ENCODE measurements around the gene HS3ST3A1. TPM values are rescaled to one million over a fixed set of nuclear protein-coding genes. Genes with fewer than 3 reads are reported as not detected.

HS3ST3A1 gene
- total RNA-seq, 1 donor from 2014 or later: 7.5 TPM

DNA sequence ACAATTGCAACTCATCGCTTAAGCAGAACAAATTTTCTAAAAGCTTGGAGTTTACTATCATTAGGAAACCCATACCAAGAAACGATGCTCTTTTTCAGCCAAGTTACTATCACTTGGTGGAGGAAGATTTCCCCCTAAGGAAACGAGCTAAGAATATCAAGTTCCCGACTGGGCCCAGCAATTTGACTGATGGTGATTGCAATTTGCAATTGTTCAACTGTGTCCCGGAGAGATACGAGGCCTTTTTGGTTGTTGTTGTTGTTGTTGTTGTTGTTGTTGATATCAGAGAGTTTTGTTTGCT is 6.2 kb downstream of the HS3ST3A1 start:
- Mint-ChIP-seq H3K36me3 (ENCODE audit: unreplicated experiment) (no peaks in the 10 kb centered on the region), H3K9me3 (ENCODE audit: unreplicated experiment) (no peaks in the 10 kb centered on the region), H3K4me3 (ENCODE audit: unreplicated experiment) (no peak overlapping the region), H3K4me1 (ENCODE audit: unreplicated experiment) (peaks cover 45% of the 10 kb centered on the region), H3K27me3 (ENCODE audit: unreplicated experiment) (no peaks in the 10 kb centered on the region), H3K27ac (ENCODE audit: unreplicated experiment) (no peak overlapping the region)
- DNase-seq (ENCODE audit: extremely low spot score, unreplicated experiment): no peak
- TF ChIP-seq, protein P1, sequence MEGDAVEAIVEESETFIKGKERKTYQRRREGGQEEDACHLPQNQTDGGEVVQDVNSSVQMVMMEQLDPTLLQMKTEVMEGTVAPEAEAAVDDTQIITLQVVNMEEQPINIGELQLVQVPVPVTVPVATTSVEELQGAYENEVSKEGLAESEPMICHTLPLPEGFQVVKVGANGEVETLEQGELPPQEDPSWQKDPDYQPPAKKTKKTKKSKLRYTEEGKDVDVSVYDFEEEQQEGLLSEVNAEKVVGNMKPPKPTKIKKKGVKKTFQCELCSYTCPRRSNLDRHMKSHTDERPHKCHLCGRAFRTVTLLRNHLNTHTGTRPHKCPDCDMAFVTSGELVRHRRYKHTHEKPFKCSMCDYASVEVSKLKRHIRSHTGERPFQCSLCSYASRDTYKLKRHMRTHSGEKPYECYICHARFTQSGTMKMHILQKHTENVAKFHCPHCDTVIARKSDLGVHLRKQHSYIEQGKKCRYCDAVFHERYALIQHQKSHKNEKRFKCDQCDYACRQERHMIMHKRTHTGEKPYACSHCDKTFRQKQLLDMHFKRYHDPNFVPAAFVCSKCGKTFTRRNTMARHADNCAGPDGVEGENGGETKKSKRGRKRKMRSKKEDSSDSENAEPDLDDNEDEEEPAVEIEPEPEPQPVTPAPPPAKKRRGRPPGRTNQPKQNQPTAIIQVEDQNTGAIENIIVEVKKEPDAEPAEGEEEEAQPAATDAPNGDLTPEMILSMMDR (IDR thresholded peaks at IDR 0.05): no peak

DNA sequence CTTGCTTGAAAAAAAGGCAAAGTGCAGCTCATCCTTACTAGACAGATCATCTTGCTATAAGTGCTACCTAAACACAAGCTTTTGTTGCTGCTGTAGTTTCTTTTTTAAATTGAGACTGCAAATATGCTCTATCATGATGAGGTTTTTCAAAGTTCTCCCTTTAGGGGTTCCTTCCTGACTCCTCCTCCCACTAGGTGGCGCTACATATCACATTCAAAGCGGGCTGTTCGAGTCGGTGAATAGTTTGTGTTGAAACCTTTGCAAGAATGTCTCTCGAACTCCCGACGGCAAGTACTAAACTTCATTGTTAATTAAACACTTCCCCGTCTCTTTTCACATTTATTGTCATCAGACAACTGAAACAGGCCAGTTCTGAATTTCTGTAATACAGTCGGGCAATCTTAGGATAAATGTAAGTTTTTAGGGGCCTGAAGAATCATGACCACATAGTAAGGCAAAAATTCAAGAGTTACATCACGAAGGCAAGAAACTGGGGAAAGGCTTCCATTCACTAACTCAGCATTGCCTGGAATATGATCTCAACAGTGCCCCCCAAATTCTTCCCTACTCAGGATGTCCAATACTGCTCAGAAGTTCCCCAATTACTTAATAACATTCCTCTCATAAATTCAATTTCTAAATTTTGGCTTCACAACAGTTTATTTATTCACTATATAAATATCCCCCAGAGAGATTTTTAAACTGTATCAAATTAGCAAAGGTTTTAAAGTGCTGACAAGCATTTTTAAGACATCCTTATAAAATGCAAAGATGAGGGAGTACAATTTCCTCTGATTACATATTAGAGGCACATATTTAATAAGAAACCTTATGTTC is 6.7 kb downstream of the HS3ST3A1 start:
- peaks cover 43% of the 10 kb centered on the region for H3K4me1 Mint-ChIP-seq (ENCODE audit: unreplicated experiment)
- no peak overlapping the region for H3K4me3 Mint-ChIP-seq (ENCODE audit: unreplicated experiment)

DNA sequence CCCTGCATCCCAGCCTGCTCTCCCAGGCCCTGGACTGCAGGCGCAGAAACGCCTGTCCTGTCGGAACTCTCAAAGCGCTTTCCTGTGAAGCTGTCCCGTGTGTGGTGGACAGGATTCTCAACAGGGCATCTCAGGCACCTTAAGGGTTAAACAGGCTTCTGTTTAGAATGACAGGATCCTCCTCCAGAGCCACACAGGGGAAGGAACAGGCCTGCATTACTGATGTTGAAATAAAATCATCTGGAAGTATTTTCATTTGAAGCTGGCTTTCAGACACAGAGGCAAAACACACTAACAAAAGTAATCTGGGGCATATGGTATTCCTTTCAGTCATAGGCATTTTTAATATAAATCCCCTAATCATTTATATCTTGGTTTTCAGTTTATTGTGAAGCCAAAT is 7.4 kb downstream of the HS3ST3A1 start:
- H3K36me3 Mint-ChIP-seq (ENCODE audit: unreplicated experiment): no peaks in the 10 kb centered on the region
- no peak overlapping the region for H3K4me3 Mint-ChIP-seq (ENCODE audit: unreplicated experiment)
- H3K4me1 Mint-ChIP-seq (ENCODE audit: unreplicated experiment): peaks cover 38% of the 10 kb centered on the region
- no peaks in the 10 kb centered on the region for H3K27me3 Mint-ChIP-seq (ENCODE audit: unreplicated experiment)
- H3K27ac Mint-ChIP-seq (ENCODE audit: unreplicated experiment): peak overlapping the region; percentile 54
- no peaks in the 10 kb centered on the region for H3K9me3 Mint-ChIP-seq (ENCODE audit: unreplicated experiment)
- DNase-seq (ENCODE audit: extremely low spot score, unreplicated experiment): no peak
- TF ChIP-seq, protein P1 (IDR thresholded peaks at IDR 0.05): no peak

More for the DNA sequence above, 6.7 kb downstream of the HS3ST3A1 start:
- H3K36me3 Mint-ChIP-seq (ENCODE audit: unreplicated experiment): no peaks in the 10 kb centered on the region
- H3K27me3 Mint-ChIP-seq (ENCODE audit: unreplicated experiment): no peaks in the 10 kb centered on the region
- H3K9me3 Mint-ChIP-seq (ENCODE audit: unreplicated experiment): no peaks in the 10 kb centered on the region
- peak overlapping the region; percentile 54 for H3K27ac Mint-ChIP-seq (ENCODE audit: unreplicated experiment)
- TF ChIP-seq, protein P1 (IDR thresholded peaks at IDR 0.05): peak; percentile 93
- DNase-seq (ENCODE audit: extremely low spot score, unreplicated experiment): peak; percentile 94

DNA sequence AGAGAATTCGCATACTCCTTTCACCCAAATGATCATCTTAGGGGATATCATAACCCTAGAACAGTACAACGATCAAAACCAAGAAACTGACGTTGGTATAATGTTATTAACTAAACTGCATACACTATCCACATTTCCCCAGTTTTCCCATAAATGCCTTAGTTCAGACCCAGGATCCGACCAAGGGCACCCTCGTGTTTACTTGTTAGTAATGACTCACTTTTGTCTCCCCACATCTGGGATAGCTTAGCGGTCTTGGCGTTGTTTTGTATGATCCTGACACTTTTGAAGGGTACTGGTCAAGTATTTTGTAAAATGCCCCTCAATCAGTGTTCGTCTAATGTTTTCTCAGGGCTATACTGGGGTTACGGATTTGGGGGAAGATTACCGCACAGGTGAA is 8.0 kb downstream of the HS3ST3A1 start:
- Mint-ChIP-seq H3K27ac (ENCODE audit: unreplicated experiment) (no peak overlapping the region), H3K9me3 (ENCODE audit: unreplicated experiment) (no peaks in the 10 kb centered on the region), H3K4me1 (ENCODE audit: unreplicated experiment) (peaks cover 35% of the 10 kb centered on the region), H3K36me3 (ENCODE audit: unreplicated experiment) (no peaks in the 10 kb centered on the region), H3K27me3 (ENCODE audit: unreplicated experiment) (no peaks in the 10 kb centered on the region), H3K4me3 (ENCODE audit: unreplicated experiment) (no peak overlapping the region)
- TF ChIP-seq, protein P1 (IDR thresholded peaks at IDR 0.05): no peak
- no peak for DNase-seq (ENCODE audit: extremely low spot score, unreplicated experiment)

DNA sequence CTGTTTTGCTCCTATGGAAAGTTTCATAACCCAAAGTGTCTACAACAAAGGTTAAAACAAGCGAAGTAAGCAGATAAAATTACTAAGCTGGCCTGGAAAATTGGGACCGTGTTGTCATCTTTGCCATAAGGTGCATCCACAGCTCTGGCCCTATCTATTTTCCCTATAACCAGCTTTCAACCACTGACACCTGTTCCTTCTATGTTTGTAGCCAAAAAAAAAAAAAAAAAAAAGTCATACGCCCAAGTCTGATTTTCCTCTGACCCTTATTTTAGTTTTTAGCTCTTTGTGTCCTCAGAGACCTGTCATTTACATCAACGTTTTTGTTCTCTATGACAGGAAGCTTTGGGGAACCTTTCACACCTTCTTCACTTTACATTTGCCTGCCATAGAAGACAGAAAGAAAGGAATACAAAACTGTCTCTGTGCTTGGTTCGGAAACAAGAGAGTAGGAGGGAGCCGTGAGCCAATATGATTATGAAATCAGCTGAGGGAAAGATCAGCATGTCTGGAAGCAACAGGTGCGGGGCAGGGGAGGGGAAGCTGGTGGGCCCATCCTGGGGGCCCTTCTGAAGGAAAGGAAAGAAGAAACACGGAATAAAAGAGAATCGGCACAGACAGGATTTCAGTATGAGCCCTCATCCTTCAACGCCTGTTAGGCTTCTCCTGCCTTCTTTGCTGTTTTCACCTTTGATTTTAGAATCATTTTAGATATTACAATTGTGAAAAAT is 8.5 kb downstream of the HS3ST3A1 start:
- DNase-seq (ENCODE audit: extremely low spot score, unreplicated experiment): no peak
- no peaks in the 10 kb centered on the region for H3K9me3 Mint-ChIP-seq (ENCODE audit: unreplicated experiment)
- H3K4me1 Mint-ChIP-seq (ENCODE audit: unreplicated experiment): peaks cover 33% of the 10 kb centered on the region
- H3K4me3 Mint-ChIP-seq (ENCODE audit: unreplicated experiment): no peak overlapping the region
- H3K36me3 Mint-ChIP-seq (ENCODE audit: unreplicated experiment): no peaks in the 10 kb centered on the region
- no peak overlapping the region for H3K27ac Mint-ChIP-seq (ENCODE audit: unreplicated experiment)
- no peaks in the 10 kb centered on the region for H3K27me3 Mint-ChIP-seq (ENCODE audit: unreplicated experiment)
- TF ChIP-seq, protein P1 (IDR thresholded peaks at IDR 0.05): no peak

All from osteocyte (in vitro differentiated cells).